ENCODE results near the gene TDG. TPM values are rescaled to one million over a fixed set of nuclear protein-coding genes. Genes with fewer than 3 reads are reported as not detected.
"Not testable (repeated sequence)": the region's sequence is repeated elsewhere in the genome, so short reads cannot be mapped to it uniquely, and the experiment has no call there.

TDG gene
- total RNA-seq, 1 donor from 2014 or later, result 18.1 TPM

DNA sequence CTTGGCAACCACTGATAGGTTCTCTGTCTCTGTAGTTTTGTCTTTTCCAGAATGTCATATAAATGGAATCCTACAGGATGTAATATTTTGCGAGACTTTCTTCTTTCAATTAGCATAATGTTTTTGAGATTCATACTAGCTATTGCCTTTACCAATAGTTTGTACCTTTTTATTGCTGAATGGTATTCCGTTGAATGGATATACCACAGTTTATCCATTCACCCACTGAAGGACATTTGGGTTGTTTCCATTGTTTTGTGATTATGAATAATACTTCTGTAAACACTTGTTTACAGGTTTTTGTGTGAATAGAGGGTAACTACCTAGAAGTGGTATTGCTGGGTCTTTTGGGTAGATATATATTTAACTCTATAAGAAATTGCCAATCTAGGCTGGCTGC, 58.0 kb downstream of the TDG start:
- H3K9me3 ChIP-seq, result no peaks in the 10 kb centered on the region
- no peak for DNase-seq
- no peak overlapping the region for H3K4me3 ChIP-seq
- no peak for ATAC-seq
- no peaks in the 10 kb centered on the region for H3K36me3 ChIP-seq
- no peaks in the 10 kb centered on the region for H3K4me1 ChIP-seq
- H3K27ac ChIP-seq, result no peak overlapping the region
- H3K27me3 ChIP-seq, result no peaks in the 10 kb centered on the region
- intact Hi-C loops (cut with DNase I), result no loop called here
- TF ChIP-seq, protein P1, sequence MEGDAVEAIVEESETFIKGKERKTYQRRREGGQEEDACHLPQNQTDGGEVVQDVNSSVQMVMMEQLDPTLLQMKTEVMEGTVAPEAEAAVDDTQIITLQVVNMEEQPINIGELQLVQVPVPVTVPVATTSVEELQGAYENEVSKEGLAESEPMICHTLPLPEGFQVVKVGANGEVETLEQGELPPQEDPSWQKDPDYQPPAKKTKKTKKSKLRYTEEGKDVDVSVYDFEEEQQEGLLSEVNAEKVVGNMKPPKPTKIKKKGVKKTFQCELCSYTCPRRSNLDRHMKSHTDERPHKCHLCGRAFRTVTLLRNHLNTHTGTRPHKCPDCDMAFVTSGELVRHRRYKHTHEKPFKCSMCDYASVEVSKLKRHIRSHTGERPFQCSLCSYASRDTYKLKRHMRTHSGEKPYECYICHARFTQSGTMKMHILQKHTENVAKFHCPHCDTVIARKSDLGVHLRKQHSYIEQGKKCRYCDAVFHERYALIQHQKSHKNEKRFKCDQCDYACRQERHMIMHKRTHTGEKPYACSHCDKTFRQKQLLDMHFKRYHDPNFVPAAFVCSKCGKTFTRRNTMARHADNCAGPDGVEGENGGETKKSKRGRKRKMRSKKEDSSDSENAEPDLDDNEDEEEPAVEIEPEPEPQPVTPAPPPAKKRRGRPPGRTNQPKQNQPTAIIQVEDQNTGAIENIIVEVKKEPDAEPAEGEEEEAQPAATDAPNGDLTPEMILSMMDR (IDR thresholded peaks at IDR 0.05), result no peak

DNA sequence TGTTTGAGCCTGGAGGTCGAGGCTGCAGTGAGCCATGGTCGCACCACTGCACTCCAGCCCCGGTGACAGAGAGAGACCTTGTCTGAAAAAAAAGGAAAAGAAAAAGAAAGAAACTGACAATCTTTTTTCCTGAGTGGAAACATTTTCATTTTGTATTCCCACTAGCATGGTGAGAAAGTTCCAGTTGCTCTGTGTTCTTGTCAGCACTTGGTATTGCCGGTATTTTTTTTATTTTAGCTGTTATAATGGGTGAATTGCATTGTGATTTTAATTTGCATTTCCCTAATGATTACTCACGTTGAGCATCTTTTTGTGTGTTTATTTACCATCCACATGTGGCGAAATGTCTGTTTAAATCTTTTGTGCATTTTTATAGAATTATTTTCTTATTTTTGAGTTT, 58.7 kb downstream of the TDG start:
- ATAC-seq (no peak), DNase-seq (no peak)
- H3K36me3 ChIP-seq, result no peaks in the 10 kb centered on the region
- intact Hi-C loops (cut with DNase I), result no loop called here
- TF ChIP-seq, protein P1 (IDR thresholded peaks at IDR 0.05), result no peak
- no peaks in the 10 kb centered on the region for H3K27me3 ChIP-seq
- H3K27ac ChIP-seq, result no peak overlapping the region
- H3K4me1 ChIP-seq, result no peaks in the 10 kb centered on the region
- H3K4me3 ChIP-seq, result no peak overlapping the region
- no peaks in the 10 kb centered on the region for H3K9me3 ChIP-seq

DNA sequence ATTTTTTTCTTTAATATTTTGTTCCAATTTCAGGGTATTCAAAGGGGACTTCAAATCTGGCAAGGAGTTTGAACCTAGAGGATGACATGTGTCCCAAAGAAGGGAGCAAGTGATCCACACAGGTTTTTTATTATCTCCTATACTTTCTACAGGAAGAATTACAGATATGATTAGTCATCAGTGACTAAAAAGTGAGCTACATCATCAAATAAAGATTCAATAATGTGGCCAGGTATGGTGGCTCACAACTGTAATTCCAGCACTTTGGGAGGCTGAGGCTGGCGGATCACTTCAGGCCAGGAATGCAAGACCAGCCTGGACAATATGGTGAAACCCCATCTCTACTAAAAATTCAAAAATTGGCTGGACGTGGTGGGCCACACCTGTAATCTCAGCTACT, 60.1 kb downstream of the TDG start:
- ATAC-seq, result no peak
- Histone ChIP-seq H3K4me1 (no peaks in the 10 kb centered on the region), H3K36me3 (no peaks in the 10 kb centered on the region), H3K4me3 (no peak overlapping the region), H3K9me3 (no peaks in the 10 kb centered on the region), H3K27ac (no peak overlapping the region), H3K27me3 (no peaks in the 10 kb centered on the region)
- TF ChIP-seq, protein P1 (IDR thresholded peaks at IDR 0.05), result no peak
- DNase-seq, result no peak
- intact Hi-C loops (cut with DNase I), result no loop called here

DNA sequence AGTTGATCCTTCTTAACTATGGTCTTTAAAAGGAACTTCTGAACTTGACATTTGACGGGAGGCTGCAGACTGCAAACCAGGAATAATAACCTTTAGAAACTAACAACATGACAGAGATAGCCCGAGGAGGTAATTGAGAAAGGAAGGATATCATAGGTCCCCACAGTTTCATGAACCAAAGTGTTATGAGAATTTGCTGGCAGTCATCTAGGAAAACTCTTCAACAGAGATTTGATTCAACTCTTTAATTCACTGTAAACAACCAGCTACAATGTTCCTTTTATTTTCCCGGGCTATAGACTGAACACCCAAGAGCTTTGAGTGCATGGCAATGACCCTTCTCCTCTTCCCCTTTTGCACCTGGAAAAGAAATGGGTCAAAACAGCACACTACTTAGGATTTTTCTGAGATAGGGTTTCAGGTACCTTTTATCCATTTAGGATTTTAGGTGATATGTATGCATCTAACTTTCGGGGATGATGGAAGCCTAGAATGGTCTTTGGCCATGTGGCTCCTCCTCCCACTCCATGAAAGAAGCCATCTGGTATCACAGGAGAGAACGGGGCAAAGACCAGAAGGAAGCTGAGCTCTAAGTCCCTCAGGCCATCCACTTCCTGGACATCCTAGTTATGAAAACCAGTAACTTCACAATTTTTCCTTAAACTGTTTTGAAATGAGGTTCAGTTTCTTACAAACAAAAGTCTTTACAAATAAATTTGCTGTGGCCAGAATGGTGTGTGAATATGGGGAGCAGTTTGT, 61.3 kb downstream of the TDG start:
- TF ChIP-seq, protein P1 (IDR thresholded peaks at IDR 0.05), result no peak
- Histone ChIP-seq H3K9me3 (no peaks in the 10 kb centered on the region), H3K27ac (no peak overlapping the region), H3K4me1 (no peaks in the 10 kb centered on the region), H3K4me3 (no peak overlapping the region), H3K36me3 (no peaks in the 10 kb centered on the region), H3K27me3 (no peaks in the 10 kb centered on the region)
- DNase-seq, result no peak
- ATAC-seq, result no peak
- intact Hi-C loops (cut with DNase I), result no loop called here

DNA sequence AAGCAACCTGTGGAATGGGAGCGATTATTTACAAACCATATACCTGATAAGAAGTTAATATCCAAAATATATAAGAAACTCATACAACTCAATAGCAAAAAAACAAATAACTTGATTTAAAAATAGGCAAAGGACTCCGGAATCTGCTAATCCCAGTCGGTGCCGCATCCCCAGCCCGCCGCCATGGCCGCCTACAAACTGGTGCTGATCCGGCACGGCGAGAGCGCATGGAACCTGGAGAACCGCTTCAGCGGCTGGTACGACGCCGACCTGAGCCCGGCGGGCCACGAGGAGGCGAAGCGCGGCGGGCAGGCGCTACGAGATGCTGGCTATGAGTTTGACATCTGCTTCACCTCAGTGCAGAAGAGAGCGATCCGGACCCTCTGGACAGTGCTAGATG, 64.9 kb downstream of the TDG start:
- H3K9me3 ChIP-seq; DNase-seq; H3K36me3 ChIP-seq; H3K4me3 ChIP-seq; H3K4me1 ChIP-seq; H3K27ac ChIP-seq; intact Hi-C loops (cut with DNase I); H3K27me3 ChIP-seq: not testable (repeated sequence)
- ATAC-seq, result peak; percentile 49

DNA sequence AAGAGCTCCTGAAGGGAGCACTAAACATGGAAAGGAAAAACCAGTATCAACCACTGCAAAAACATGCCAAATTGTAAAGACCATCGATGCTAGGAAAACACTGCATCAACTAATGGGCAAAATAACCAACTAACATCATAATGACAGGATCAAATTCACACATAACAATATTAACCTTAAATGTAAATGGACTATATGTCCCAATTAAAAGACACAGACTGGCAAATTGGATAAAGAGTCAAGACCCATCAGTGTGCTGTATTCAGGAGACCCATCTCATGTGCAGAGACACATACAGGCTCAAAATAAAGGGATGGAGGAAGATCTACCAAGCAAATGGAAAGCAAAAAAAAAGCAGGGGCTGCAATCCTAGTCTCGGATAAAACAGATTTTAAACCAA, 70.5 kb downstream of the TDG start:
- H3K4me1 ChIP-seq; H3K36me3 ChIP-seq; intact Hi-C loops (cut with DNase I); H3K27ac ChIP-seq; H3K27me3 ChIP-seq; H3K4me3 ChIP-seq; H3K9me3 ChIP-seq; DNase-seq; ATAC-seq: not testable (repeated sequence)

Other genes with a start within 250 kb of the TDG start
- gene NT5DC3, start 124.6 kb upstream of the TDG start, total RNA-seq, result 6.5 TPM
- gene HSP90B1, start 35.5 kb upstream of the TDG start, total RNA-seq, result 676 TPM
- 9.1 TPM for gene GLT8D2, start 84.3 kb downstream of the TDG start, total RNA-seq
- gene HCFC2, start 98.7 kb downstream of the TDG start, total RNA-seq, result 19.4 TPM
- gene NFYB, start 172.3 kb downstream of the TDG start, total RNA-seq, result 37.7 TPM
- gene TXNRD1, start 249.9 kb downstream of the TDG start, total RNA-seq, result 161 TPM